Activated T-cell treated with anti-CD3 and anti-CD28 coated beads, Interleukin-2, amount 50 U/mL, for 1 hour (primary cell): Measurements from ENCODE around the gene ACP6.

ENCODE experiments used
- DNase-seq: peaks from one replicate; pipeline ENCODE4 v3.0.0-alpha.2; 2020

ACP6 gene

GRCh38 chr1:147648933-147649332 is 21.4 kb downstream of the ACP6 start:
- DNase-seq, result no peak

GRCh38 chr1:147647796-147648633 is 22.3 kb downstream of the ACP6 start:
- DNase-seq, result peak; percentile 29

- no peak for DNase-seq
Measured at GRCh38 chr1:147643974-147644373, 26.4 kb downstream of the ACP6 start.

- DNase-seq, result no peak
Measured at GRCh38 chr1:147641695-147642592, 28.4 kb downstream of the ACP6 start.

- no peak for DNase-seq
Measured at GRCh38 chr1:147641291-147641690, 29.0 kb downstream of the ACP6 start.

GRCh38 chr1:147640553-147641165 is 29.7 kb downstream of the ACP6 start:
- peak; percentile 72 for DNase-seq

GRCh38 chr1:147636314-147636713 is 34.0 kb downstream of the ACP6 start:
- no peak for DNase-seq

GRCh38 chr1:147635342-147635741 is 35.0 kb downstream of the ACP6 start:
- no peak for DNase-seq

GRCh38 chr1:147634645-147635044 is 35.7 kb downstream of the ACP6 start:
- DNase-seq, result no peak

- no peak for DNase-seq
Measured at GRCh38 chr1:147633759-147634158, 36.6 kb downstream of the ACP6 start.

- DNase-seq, result no peak
Measured at GRCh38 chr1:147631839-147632238, 38.5 kb downstream of the ACP6 start.

GRCh38 chr1:147630447-147630846 is 39.9 kb downstream of the ACP6 start:
- no peak for DNase-seq

GRCh38 chr1:147630022-147630421 is 40.3 kb downstream of the ACP6 start:
- no peak for DNase-seq

- no peak for DNase-seq
Measured at GRCh38 chr1:147628441-147628840, 41.9 kb downstream of the ACP6 start.

- peak; percentile 60 for DNase-seq
Measured at GRCh38 chr1:147627435-147628110, 42.8 kb downstream of the ACP6 start.

- DNase-seq, result no peak
Measured at GRCh38 chr1:147626739-147627138, 43.6 kb downstream of the ACP6 start.

- DNase-seq, result no peak
Measured at GRCh38 chr1:147626291-147626690, 44.0 kb downstream of the ACP6 start.

GRCh38 chr1:147625362-147625995 is 44.8 kb downstream of the ACP6 start:
- DNase-seq, result no peak

- no peak for DNase-seq
Measured at GRCh38 chr1:147624529-147624928, 45.8 kb downstream of the ACP6 start.

GRCh38 chr1:147624011-147624410 is 46.3 kb downstream of the ACP6 start:
- no peak for DNase-seq

- no peak for DNase-seq
Measured at GRCh38 chr1:147622731-147623130, 47.6 kb downstream of the ACP6 start.

GRCh38 chr1:147620543-147620942 is 49.8 kb downstream of the ACP6 start:
- DNase-seq, result no peak
